Measurements from ENCODE around the gene MAD1L1. TPM values are rescaled to one million over a fixed set of nuclear protein-coding genes. Genes with fewer than 3 reads are reported as not detected.

MAD1L1 gene
- total and polyA plus RNA-seq, 2 experiments from 2014 or later, result 38.2 to 69.8 TPM

GRCh38 chr7:2000153-2000687 is 232.5 kb downstream of the MAD1L1 start:
- Histone ChIP-seq H3K9me3 (ENCODE audit: low read depth) (no peaks in the 10 kb centered on the region), H3K9ac (no peak overlapping the region), H3K4me2 (ENCODE audit: unreplicated experiment) (no peak overlapping the region), H3K4me1 (ENCODE audit: insufficient read depth) (no peaks in the 10 kb centered on the region), H3K79me2 (ENCODE audit: insufficient read depth) (no peaks in the 10 kb centered on the region), H3K27me3 (replicated peaks; ENCODE audit: insufficient read depth) (no peaks in the 10 kb centered on the region), H3K9me2 (ENCODE audit: insufficient read depth) (no peaks in the 10 kb centered on the region), H3K36me3 (ENCODE audit: low read depth) (no peaks in the 10 kb centered on the region), H2AFZ (no peak overlapping the region), H3K27ac (no peak overlapping the region), H3K4me3 (no peak overlapping the region), H4K20me1 (ENCODE audit: insufficient read depth) (no peaks in the 10 kb centered on the region), H3F3A (ENCODE audit: insufficient read depth) (no peaks in the 10 kb centered on the region)
- in situ Hi-C loops (cut with MboI), result no loop called here
- no peak for DNase-seq
- no peak for TF ChIP-seq EZH2phosphoT487 (IDR thresholded peaks at IDR 0.05; ENCODE audit: insufficient read depth, low read depth)
- no peak for TF ChIP-seq EZH2 (IDR thresholded peaks at IDR 0.05; ENCODE audit: insufficient read depth, poor library complexity, severe bottlenecking)
- WGBS, 2 experiments (ENCODE audit: low coverage in 1 of 2, low lambda C conversion rate in 2 of 2, missing lambda C conversion rate in 2 of 2), result 96% methylated on average over 16 to 27 of the region's 27 CpGs

- Histone ChIP-seq H3K9ac (no peak overlapping the region), H3K27ac (no peak overlapping the region), H3F3A (ENCODE audit: insufficient read depth) (no peaks in the 10 kb centered on the region), H4K20me1 (ENCODE audit: insufficient read depth) (no peaks in the 10 kb centered on the region), H3K9me2 (ENCODE audit: insufficient read depth) (no peaks in the 10 kb centered on the region), H3K36me3 (ENCODE audit: low read depth) (no peaks in the 10 kb centered on the region), H3K4me1 (ENCODE audit: insufficient read depth) (no peaks in the 10 kb centered on the region), H3K27me3 (replicated peaks; ENCODE audit: insufficient read depth) (no peaks in the 10 kb centered on the region), H2AFZ (no peak overlapping the region), H3K4me3 (no peak overlapping the region), H3K79me2 (ENCODE audit: insufficient read depth) (no peaks in the 10 kb centered on the region), H3K4me2 (ENCODE audit: unreplicated experiment) (no peak overlapping the region), H3K9me3 (ENCODE audit: low read depth) (no peaks in the 10 kb centered on the region)
- no peak for TF ChIP-seq EZH2phosphoT487 (IDR thresholded peaks at IDR 0.05; ENCODE audit: insufficient read depth, low read depth)
- TF ChIP-seq EZH2 (IDR thresholded peaks at IDR 0.05; ENCODE audit: insufficient read depth, poor library complexity, severe bottlenecking), result no peak
- WGBS, 2 experiments (ENCODE audit: low coverage in 1 of 2, low lambda C conversion rate in 2 of 2, missing lambda C conversion rate in 2 of 2), result 90 to 92% methylated on average over 20 to 21 of the region's 21 CpGs
- no peak for DNase-seq
- in situ Hi-C loops (cut with MboI), result no loop called here
Measured at GRCh38 chr7:1999278-1999984, 233.3 kb downstream of the MAD1L1 start.

- in situ Hi-C loops (cut with MboI), result no loop called here
- Histone ChIP-seq H3K4me1 (ENCODE audit: insufficient read depth) (no peaks in the 10 kb centered on the region), H3K9me3 (ENCODE audit: low read depth) (no peaks in the 10 kb centered on the region), H3K36me3 (ENCODE audit: low read depth) (no peaks in the 10 kb centered on the region), H3K4me3 (no peak overlapping the region), H4K20me1 (ENCODE audit: insufficient read depth) (no peaks in the 10 kb centered on the region), H3K9ac (no peak overlapping the region), H3K27ac (no peak overlapping the region), H3K27me3 (replicated peaks; ENCODE audit: insufficient read depth) (no peaks in the 10 kb centered on the region), H3K79me2 (ENCODE audit: insufficient read depth) (no peaks in the 10 kb centered on the region), H3F3A (ENCODE audit: insufficient read depth) (no peaks in the 10 kb centered on the region), H2AFZ (no peak overlapping the region), H3K4me2 (ENCODE audit: unreplicated experiment) (no peak overlapping the region), H3K9me2 (ENCODE audit: insufficient read depth) (no peaks in the 10 kb centered on the region)
- no peak for DNase-seq
- no peak for TF ChIP-seq EZH2phosphoT487 (IDR thresholded peaks at IDR 0.05; ENCODE audit: insufficient read depth, low read depth)
- TF ChIP-seq EZH2 (IDR thresholded peaks at IDR 0.05; ENCODE audit: insufficient read depth, poor library complexity, severe bottlenecking), result no peak
- WGBS, 2 experiments (ENCODE audit: low coverage in 1 of 2, low lambda C conversion rate in 2 of 2, missing lambda C conversion rate in 2 of 2), result 78 to 93% methylated on average over 10 of the region's 10 CpGs
Measured at GRCh38 chr7:1998146-1998545, 234.6 kb downstream of the MAD1L1 start.

DNA sequence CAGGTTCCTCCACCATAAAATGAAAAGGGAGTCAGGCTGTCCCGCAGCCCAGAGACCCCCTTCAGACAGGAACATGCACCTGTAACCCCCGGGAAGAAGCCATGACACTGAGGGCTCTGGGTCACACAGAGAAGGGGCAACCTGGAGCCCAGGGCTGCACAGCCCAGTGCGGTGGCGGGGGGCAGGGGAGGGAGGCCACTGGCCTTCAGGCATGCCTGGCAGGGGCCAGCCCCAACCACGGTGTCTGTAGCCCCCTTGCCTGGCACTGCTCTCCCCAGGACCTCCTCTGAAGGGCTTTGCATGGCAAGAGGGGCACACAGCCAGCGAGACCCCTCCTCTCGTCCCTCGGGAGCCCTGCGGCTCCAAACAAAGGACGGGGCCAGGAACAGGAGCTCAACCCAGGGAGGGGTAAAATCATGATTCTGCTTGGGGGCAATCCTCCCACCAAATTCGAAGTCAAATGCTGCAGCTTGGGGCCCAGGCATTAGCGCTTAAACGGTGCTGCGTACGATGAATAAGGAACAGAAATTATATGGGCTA is 235.1 kb downstream of the MAD1L1 start:
- H4K20me1 ChIP-seq (ENCODE audit: insufficient read depth), result no peaks in the 10 kb centered on the region
- 95 to 98% methylated on average over 14 to 15 of the region's 15 CpGs for WGBS, 2 experiments (ENCODE audit: low coverage in 1 of 2, low lambda C conversion rate in 2 of 2, missing lambda C conversion rate in 2 of 2)
- H3K9me2 ChIP-seq (ENCODE audit: insufficient read depth), result no peaks in the 10 kb centered on the region
- H3K9ac ChIP-seq, result no peak overlapping the region
- H3K4me1 ChIP-seq (ENCODE audit: insufficient read depth), result no peaks in the 10 kb centered on the region
- H3K4me3 ChIP-seq, result no peak overlapping the region
- no peak overlapping the region for H2AFZ ChIP-seq
- in situ Hi-C loops (cut with MboI), result no loop called here
- no peaks in the 10 kb centered on the region for H3K9me3 ChIP-seq (ENCODE audit: low read depth)
- H3F3A ChIP-seq (ENCODE audit: insufficient read depth), result no peaks in the 10 kb centered on the region
- no peaks in the 10 kb centered on the region for H3K27me3 ChIP-seq (replicated peaks; ENCODE audit: insufficient read depth)
- DNase-seq, result no peak
- TF ChIP-seq EZH2 (IDR thresholded peaks at IDR 0.05; ENCODE audit: insufficient read depth, poor library complexity, severe bottlenecking), result no peak
- no peak for TF ChIP-seq EZH2phosphoT487 (IDR thresholded peaks at IDR 0.05; ENCODE audit: insufficient read depth, low read depth)
- no peak overlapping the region for H3K4me2 ChIP-seq (ENCODE audit: unreplicated experiment)
- no peaks in the 10 kb centered on the region for H3K79me2 ChIP-seq (ENCODE audit: insufficient read depth)
- H3K27ac ChIP-seq, result no peak overlapping the region
- H3K36me3 ChIP-seq (ENCODE audit: low read depth), result no peaks in the 10 kb centered on the region
